ENCODE results near the gene TMEM117.

Gene TMEM117

GRCh38 chr12:43835656-43836474 is at the start of gene TMEM117:
TSS of gene TMEM117 (plus strand) at chr12:43836081.
- peak; percentile 48 for DNase-seq

GRCh38 chr12:43786899-43787693 is 48.8 kb upstream of the TMEM117 start:
- no peak for DNase-seq

- DNase-seq = no peak
These were observed 45.9 kb upstream of the TMEM117 start for GRCh38 chr12:43789941-43790340.

GRCh38 chr12:43795716-43796280 is 40.1 kb upstream of the TMEM117 start:
- no peak for DNase-seq

- DNase-seq = no peak
These were observed 38.2 kb upstream of the TMEM117 start for GRCh38 chr12:43797561-43798217.

GRCh38 chr12:43805149-43805859 is 30.6 kb upstream of the TMEM117 start:
- no peak for DNase-seq

GRCh38 chr12:43805860-43806736 is 29.8 kb upstream of the TMEM117 start, which contains the start of gene TWF1:
TSS of gene TWF1 (minus strand) at chr12:43806317. CDS start at chr12:43806245, 72 bp downstream.
- DNase-seq = peak; percentile 34

- no peak for DNase-seq
These were observed 29.2 kb upstream of the TMEM117 start for GRCh38 chr12:43806737-43807072.

- no peak for DNase-seq
These were observed 28.5 kb upstream of the TMEM117 start for GRCh38 chr12:43807386-43807785.

- no peak for DNase-seq
These were observed 23.8 kb upstream of the TMEM117 start for GRCh38 chr12:43812057-43812456.

GRCh38 chr12:43812926-43813325 is 23.0 kb upstream of the TMEM117 start:
- DNase-seq = no peak

GRCh38 chr12:43815416-43815815 is 20.5 kb upstream of the TMEM117 start:
- no peak for DNase-seq

GRCh38 chr12:43816168-43816567 is 19.7 kb upstream of the TMEM117 start:
- no peak for DNase-seq

GRCh38 chr12:43824207-43824775 is 11.6 kb upstream of the TMEM117 start:
- DNase-seq = no peak

- no peak for DNase-seq
These were observed 9.2 kb upstream of the TMEM117 start for GRCh38 chr12:43826681-43827080.

- no peak for DNase-seq
These were observed 8.8 kb upstream of the TMEM117 start for GRCh38 chr12:43827093-43827492.

GRCh38 chr12:43832463-43833168 is 3.3 kb upstream of the TMEM117 start:
- DNase-seq = no peak

GRCh38 chr12:43835264-43835655 is 621 bp upstream of the TMEM117 start:
- DNase-seq = no peak

GRCh38 chr12:43836475-43836989 is 651 bp downstream of the TMEM117 start:
- no peak for DNase-seq

GRCh38 chr12:43840338-43840737 is 4.5 kb downstream of the TMEM117 start:
- DNase-seq = no peak
